ENCODE data around the gene ZNF823.

The ZNF823 gene

GRCh38 chr19:11738746-11739620, at the start of gene ZNF823:
Gene ZNF823 (minus strand): TSS chr19:11738946. CDS start chr19:11738819, 127 bp downstream.
- TF ChIP-seq TAF1 (IDR thresholded peaks at IDR 0.05; ENCODE audit: low read depth) (peak; percentile 74; the same call in 1 of the 2 replicates), EGR1 (IDR thresholded peaks at IDR 0.05) (0 out of 2 replicates have a peak, but pooled peaks have one; percentile 35), MAX (IDR thresholded peaks at IDR 0.05) (peak; percentile 66), FOXM1 (IDR thresholded peaks at IDR 0.05; ENCODE audit: borderline replicate concordance, low read depth) (0 out of 2 replicates have a peak, but pooled peaks have one; percentile 16), CREB1 (IDR thresholded peaks at IDR 0.05; ENCODE audit: low read depth) (peak; percentile 51), REST (IDR thresholded peaks at IDR 0.05; ENCODE audit: low read depth) (no peak), NFIC (IDR thresholded peaks at IDR 0.05) (peak; percentile 56; the same call in 1 of the 2 replicates), YY1 (IDR thresholded peaks at IDR 0.05; ENCODE audit: low read depth) (0 out of 2 replicates have a peak, but pooled peaks have one; percentile 41), USF1 (IDR thresholded peaks at IDR 0.05) (no peak), TEAD4 (IDR thresholded peaks at IDR 0.05) (no peak; the same call in none of the 2 replicates), ZBTB7A (IDR thresholded peaks at IDR 0.05; ENCODE audit: low read depth) (0 out of 2 replicates have a peak, but pooled peaks have one; percentile 10)

- no peak for TF ChIP-seq FOXM1 (IDR thresholded peaks at IDR 0.05; ENCODE audit: borderline replicate concordance, low read depth)
- no peak for TF ChIP-seq ZBTB7A (IDR thresholded peaks at IDR 0.05; ENCODE audit: low read depth)
- no peak for TF ChIP-seq YY1 (IDR thresholded peaks at IDR 0.05; ENCODE audit: low read depth)
- no peak for TF ChIP-seq EP300 (IDR thresholded peaks at IDR 0.05; ENCODE audit: borderline replicate concordance)
- TF ChIP-seq CREB1 (IDR thresholded peaks at IDR 0.05; ENCODE audit: low read depth), result no peak
- TF ChIP-seq TAF1 (IDR thresholded peaks at IDR 0.05; ENCODE audit: low read depth), result no peak
- no peak for TF ChIP-seq USF1 (IDR thresholded peaks at IDR 0.05)
- TF ChIP-seq TEAD4 (IDR thresholded peaks at IDR 0.05), result no peak
- no peak for TF ChIP-seq NFIC (IDR thresholded peaks at IDR 0.05)
- TF ChIP-seq EGR1 (IDR thresholded peaks at IDR 0.05), result no peak
- TF ChIP-seq TCF12 (IDR thresholded peaks at IDR 0.05; ENCODE audit: low read depth), result no peak
Observed at GRCh38 chr19:11787536-11787935, 48.8 kb upstream of the ZNF823 start.

GRCh38 chr19:11784356-11784755, 45.6 kb upstream of the ZNF823 start:
- TF ChIP-seq TCF12 (IDR thresholded peaks at IDR 0.05; ENCODE audit: low read depth) (no peak), YY1 (IDR thresholded peaks at IDR 0.05; ENCODE audit: low read depth) (no peak), CEBPB (IDR thresholded peaks at IDR 0.05) (no peak), FOXM1 (IDR thresholded peaks at IDR 0.05; ENCODE audit: borderline replicate concordance, low read depth) (no peak), EP300 (IDR thresholded peaks at IDR 0.05; ENCODE audit: borderline replicate concordance) (no peak), MAX (IDR thresholded peaks at IDR 0.05) (no peak), ZBTB7A (IDR thresholded peaks at IDR 0.05; ENCODE audit: low read depth) (no peak), EGR1 (IDR thresholded peaks at IDR 0.05) (no peak), TEAD4 (IDR thresholded peaks at IDR 0.05) (no peak), TAF1 (IDR thresholded peaks at IDR 0.05; ENCODE audit: low read depth) (no peak), NFIC (IDR thresholded peaks at IDR 0.05) (no peak)

GRCh38 chr19:11783767-11784166, 45.0 kb upstream of the ZNF823 start:
- TF ChIP-seq EGR1 (IDR thresholded peaks at IDR 0.05), result no peak
- TF ChIP-seq USF1 (IDR thresholded peaks at IDR 0.05), result no peak
- TF ChIP-seq EP300 (IDR thresholded peaks at IDR 0.05; ENCODE audit: borderline replicate concordance), result no peak
- no peak for TF ChIP-seq CEBPB (IDR thresholded peaks at IDR 0.05)
- no peak for TF ChIP-seq YY1 (IDR thresholded peaks at IDR 0.05; ENCODE audit: low read depth)
- TF ChIP-seq CREB1 (IDR thresholded peaks at IDR 0.05; ENCODE audit: low read depth), result no peak
- no peak for TF ChIP-seq RAD21 (IDR thresholded peaks at IDR 0.05; ENCODE audit: low read depth)
- no peak for TF ChIP-seq TAF1 (IDR thresholded peaks at IDR 0.05; ENCODE audit: low read depth)
- no peak for TF ChIP-seq ZBTB7A (IDR thresholded peaks at IDR 0.05; ENCODE audit: low read depth)
- TF ChIP-seq FOXM1 (IDR thresholded peaks at IDR 0.05; ENCODE audit: borderline replicate concordance, low read depth), result no peak
- TF ChIP-seq MAX (IDR thresholded peaks at IDR 0.05), result no peak
- TF ChIP-seq REST (IDR thresholded peaks at IDR 0.05; ENCODE audit: low read depth), result no peak
- TF ChIP-seq TCF12 (IDR thresholded peaks at IDR 0.05; ENCODE audit: low read depth), result no peak
- no peak for TF ChIP-seq NFIC (IDR thresholded peaks at IDR 0.05)
- TF ChIP-seq TEAD4 (IDR thresholded peaks at IDR 0.05), result no peak
